ENCODE measurements around the gene HDDC3.

- TF ChIP-seq CTCF (IDR thresholded peaks at IDR 0.05; ENCODE audit: low read depth, low read length) (peak; percentile 82), MYC (IDR thresholded peaks at IDR 0.05; ENCODE audit: low read depth, low read length) (peak; percentile 48; the same call in 1 of the 2 replicates), POLR2A (IDR thresholded peaks at IDR 0.05; ENCODE audit: extremely low read depth, insufficient read length) (peak; percentile 59), MAX (IDR thresholded peaks at IDR 0.05; ENCODE audit: low read depth, low read length) (peak; percentile 55)
These were observed 30.1 kb downstream of the HDDC3 start for GRCh38 chr15:90902040-90902839.
